Endometrial microvascular endothelial cells (primary cell): ENCODE data around the gene DCDC2. TPM values are rescaled to one million over a fixed set of nuclear protein-coding genes. Genes with fewer than 3 reads are reported as not detected.

Experiments used
- in situ Hi-C: cut with HindIII; loops from 2 replicates; pipeline ENCODE4 v1.10.0; 2017; ENCODE audit warnings: low sequenced_read_pairs, low pct_unique_long_range_greater_than_20kb; ENCODE audit errors: inconsistent ontology term
- total RNA-seq: library from RNA; depleted of rRNA; stranded (reverse); fragments of >200 nt; gene quantifications from one replicate; pipeline ENCODE4 v1.2.3, GENCODE V29; 2015; ENCODE audit errors: inconsistent ontology term

The DCDC2 gene
- total RNA-seq, 1 donor from 2014 or later, result not detected

- in situ Hi-C loops, result no loop called here
Measured at GRCh38 chr6:24127316-24127715, 230.5 kb downstream of the DCDC2 start.

- in situ Hi-C loops, result no loop called here
Measured at GRCh38 chr6:24126586-24127192, 231.2 kb downstream of the DCDC2 start.

- in situ Hi-C loops, result no loop called here
Measured at GRCh38 chr6:24125980-24126379, 231.9 kb downstream of the DCDC2 start, which contains the start of gene NRSN1. NRSN1 (plus strand) TSS chr6:24126215; CDS start chr6:24134328, 8,113 bp downstream.

GRCh38 chr6:24122139-24122538 lies 235.7 kb downstream of the DCDC2 start:
- in situ Hi-C loops, result no loop called here

Other genes starting within 250 kb of the DCDC2 start
- gene NRSN1, start 231.8 kb downstream of the DCDC2 start, total RNA-seq, result not detected
- gene MRS2, start 44.9 kb upstream of the DCDC2 start, total RNA-seq, result 38.0 TPM
- gene GPLD1, start 131.5 kb upstream of the DCDC2 start, total RNA-seq, result not detected
- gene ALDH5A1, start 136.9 kb upstream of the DCDC2 start, total RNA-seq, result 0.84 TPM